Keratinocyte (primary cell): ENCODE data around the gene RAB27B. TPM values are rescaled to one million over a fixed set of nuclear protein-coding genes. Genes with fewer than 3 reads are reported as not detected.

Experiments
- DNase-seq: peaks from one replicate; pipeline ENCODE4 v3.0.0-alpha.2; 2011; ENCODE audit warnings: low read depth, missing footprints, low spot score
- FAIRE-seq: peaks from 2 replicates; lab custom pipeline; 2011; peaks lifted over from hg19 to GRCh38; lab: Jason Lieb, UNC
- H2AFZ ChIP-seq: 2 replicates; pipeline ENCODE4 v1.6.0; 2012; ENCODE audit warnings: low read length, control low read depth, inconsistent platforms; ENCODE audit not compliant: control insufficient read depth
- H3K27ac ChIP-seq: 2 replicates; pipeline ENCODE4 v1.5.1; 2011; ENCODE audit warnings: low read length; ENCODE audit not compliant: control insufficient read depth, insufficient read depth
- H3K27me3 ChIP-seq: 3 replicates; pipeline ENCODE4 v1.6.0; 2011; ENCODE audit warnings: low read length; ENCODE audit not compliant: control insufficient read depth, insufficient read depth; ENCODE audit errors: extremely low read depth
- H3K36me3 ChIP-seq, 2 experiments: 2 replicates in 1 of 2; 3 replicates in 1 of 2; pipeline ENCODE4 v1.5.1; 2011; ENCODE audit warnings: low read length in 2 of 2, mild to moderate bottlenecking in 1 of 2; ENCODE audit not compliant: control insufficient read depth in 2 of 2, insufficient read depth in 2 of 2; ENCODE audit errors: extremely low read depth in 1 of 2
- H3K4me1 ChIP-seq: 3 replicates; pipeline ENCODE4 v1.5.1; 2011; ENCODE audit warnings: low read length; ENCODE audit not compliant: control insufficient read depth, insufficient read depth; ENCODE audit errors: extremely low read depth
- H3K4me2 ChIP-seq: 3 replicates; pipeline ENCODE4 v1.6.0; 2011; ENCODE audit warnings: low read depth, low read length; ENCODE audit not compliant: control insufficient read depth, insufficient read depth; ENCODE audit errors: extremely low read depth
- H3K4me3 ChIP-seq, 3 experiments: fragments of 200-600 bp in 1 of 3; sonication (generic) in 1 of 3; 2 replicates in 2 of 3; 3 replicates in 1 of 3; pipeline ENCODE4 v1.5.1; 2011 to 2016; ENCODE audit warnings: low read length in 3 of 3, mild to moderate bottlenecking in 3 of 3, control low read depth in 2 of 3, inconsistent platforms in 1 of 3, low read depth in 1 of 3, mixed read lengths in 1 of 3, mixed run types in 1 of 3, moderate library complexity in 1 of 3; ENCODE audit not compliant: control insufficient read depth in 2 of 3, insufficient read depth in 2 of 3; ENCODE audit errors: extremely low read depth in 1 of 3
- H3K79me2 ChIP-seq: 2 replicates; pipeline ENCODE4 v1.6.0; 2012; ENCODE audit warnings: low read length; ENCODE audit not compliant: control insufficient read depth, insufficient read depth
- H3K9ac ChIP-seq: 3 replicates; pipeline ENCODE4 v1.6.0; 2011; ENCODE audit warnings: low read length; ENCODE audit not compliant: control insufficient read depth, insufficient read depth; ENCODE audit errors: extremely low read depth
- H3K9me1 ChIP-seq: 3 replicates; pipeline ENCODE4 v1.6.0; 2011; ENCODE audit warnings: low read length; ENCODE audit not compliant: control insufficient read depth, insufficient read depth; ENCODE audit errors: extremely low read depth
- H3K9me3 ChIP-seq: 2 replicates; pipeline ENCODE4 v1.5.1; 2012; ENCODE audit warnings: low read depth, low read length; ENCODE audit not compliant: control insufficient read depth
- H4K20me1 ChIP-seq: 3 replicates; pipeline ENCODE4 v1.6.0; 2011; ENCODE audit warnings: low read length; ENCODE audit not compliant: control insufficient read depth, insufficient read depth; ENCODE audit errors: extremely low read depth
- CTCF ChIP-seq, 3 experiments: IDR thresholded peaks in 1 of 3; conservative IDR thresholded peaks in 1 of 3; optimal IDR thresholded peaks in 1 of 3; 2 replicates in 2 of 3; 3 replicates in 1 of 3; pipeline versions ENCODE3 to v1.5.1; 2011; ENCODE audit warnings: low read length in 3 of 3, mild to moderate bottlenecking in 3 of 3, moderate library complexity in 2 of 3, control low read depth in 1 of 3, inconsistent platforms in 1 of 3; ENCODE audit not compliant: insufficient read depth in 2 of 3; ENCODE audit errors: extremely low read depth in 1 of 3
- EZH2 ChIP-seq: IDR thresholded peaks from one replicate; pipeline ENCODE4 v1.6.1; 2012; ENCODE audit warnings: inconsistent platforms, mild to moderate bottlenecking, low read length, moderate library complexity
- dilution Hi-C: fragments of 300-500 bp; cut with MboI; formaldehyde crosslinking; loops from one replicate; pipeline ENCODE4 v1.7.0; 2020; ENCODE audit warnings: low sequenced_read_pairs; ENCODE audit not compliant: extremely low pct_ligation_motif_present
- polyA plus RNA-seq, 5 experiments: library from polyadenylated mRNA; depleted of rRNA in 3 of 5; stranded (reverse) in 3 of 5; stranded (forward) in 1 of 5; unstranded in 1 of 5; fragments of >200 nt; gene quantifications; 1 replicate in 1 of 5; 2 replicates in 3 of 5; 3 replicates in 1 of 5; pipeline versions ENCODE4 v1.2.1 to v1.2.3, GENCODE V29; 2011 to 2012; ENCODE audit warnings: missing spikeins in 2 of 5, low read depth in 1 of 5, low replicate concordance in 1 of 5

The RAB27B gene
- polyA plus RNA-seq, 1 donor (not counting 4 experiments of a cell fraction or from before 2014, with no cell fraction given) = 4.2 TPM

GRCh38 chr18:54932472-54932871 is 104.2 kb downstream of the RAB27B start:
- dilution Hi-C loops = no loop called here
- Histone ChIP-seq H3K36me3 (no peaks in the 10 kb centered on the region), H3K9ac (no peak overlapping the region), H3K4me3 (no peak overlapping the region), H3K4me1 (no peaks in the 10 kb centered on the region), H3K9me1 (no peaks in the 10 kb centered on the region), H3K9me3 (no peaks in the 10 kb centered on the region), H3K27me3 (no peaks in the 10 kb centered on the region), H3K4me2 (no peak overlapping the region), H2AFZ (no peak overlapping the region), H3K27ac (no peak overlapping the region), H3K79me2 (no peaks in the 10 kb centered on the region), H4K20me1 (no peaks in the 10 kb centered on the region)
- DNase-seq = no peak
- no peak for TF ChIP-seq EZH2
- TF ChIP-seq CTCF (optimal IDR thresholded peaks at IDR 0.05 in 1 of 3, IDR thresholded peaks at IDR 0.05 in 1 of 3, conservative IDR thresholded peaks at IDR 0.05 in 1 of 3; ENCODE audit: extremely low read depth in 1 of 3, insufficient read depth in 2 of 3, low read length in 3 of 3) = no peak
- no peak for FAIRE-seq

- Histone ChIP-seq H3K4me1 (no peaks in the 10 kb centered on the region), H3K9me1 (no peaks in the 10 kb centered on the region), H4K20me1 (no peaks in the 10 kb centered on the region), H3K27me3 (no peaks in the 10 kb centered on the region), H3K9me3 (no peaks in the 10 kb centered on the region), H2AFZ (no peak overlapping the region), H3K9ac (no peak overlapping the region), H3K27ac (no peak overlapping the region), H3K4me3 (no peak overlapping the region), H3K79me2 (no peaks in the 10 kb centered on the region), H3K36me3 (no peaks in the 10 kb centered on the region), H3K4me2 (no peak overlapping the region)
- TF ChIP-seq CTCF (optimal IDR thresholded peaks at IDR 0.05 in 1 of 3, IDR thresholded peaks at IDR 0.05 in 1 of 3, conservative IDR thresholded peaks at IDR 0.05 in 1 of 3; ENCODE audit: extremely low read depth in 1 of 3, insufficient read depth in 2 of 3, low read length in 3 of 3) (no peak), EZH2 (no peak)
- no peak for FAIRE-seq
- DNase-seq = no peak
- dilution Hi-C loops = no loop called here
Observed at GRCh38 chr18:54938506-54938905, 110.2 kb downstream of the RAB27B start.
